Measurements from ENCODE around the gene CREB5. TPM values are rescaled to one million over a fixed set of nuclear protein-coding genes. Genes with fewer than 3 reads are reported as not detected.

Gene CREB5
- total and polyA plus RNA-seq, 2 of the 8 experiments (the other 6 are each of a cell fraction or from before 2014, with no cell fraction given), result 2.4 to 2.7 TPM

GRCh38 chr7:28427236-28427635 is 14.9 kb downstream of the CREB5 start:
- Histone ChIP-seq H3K27ac (ENCODE audit: low read depth, low read length) (no peak overlapping the region), H3K4me2 (ENCODE audit: insufficient read depth in 1 of 2, low read depth in 2 of 2, low read length in 2 of 2) (no peak overlapping the region), H2BK120ac (replicated peaks; ENCODE audit: low read depth, low read length) (no peak overlapping the region), H3K36me3 (ENCODE audit: control insufficient read depth in 2 of 4, insufficient read depth in 4 of 4, low read length in 3 of 4) (no peaks in the 10 kb centered on the region), H2BK15ac (ENCODE audit: low read length) (no peak overlapping the region), H2BK20ac (ENCODE audit: low read length) (no peak overlapping the region), H3K9me3 (ENCODE audit: insufficient read depth in 2 of 2, low read depth in 1 of 2, low read length in 1 of 2) (no peaks in the 10 kb centered on the region), H3K9ac (replicated peaks in 1 of 4; ENCODE audit: extremely low read depth in 1 of 4, low read depth in 3 of 4, low read length in 3 of 4) (no peak overlapping the region), H4K20me1 (replicated peaks in 1 of 2; ENCODE audit: control insufficient read depth in 1 of 2, insufficient read depth in 2 of 2, low read length in 2 of 2) (no peaks in the 10 kb centered on the region), H3K79me2 (ENCODE audit: control insufficient read depth in 1 of 2, insufficient read depth in 2 of 2, low read length in 2 of 2) (no peaks in the 10 kb centered on the region), H2AFZ (ENCODE audit: low read length) (no peak overlapping the region), H4K91ac (replicated peaks; ENCODE audit: insufficient read length, low read length) (no peak overlapping the region), H3K56ac (replicated peaks; ENCODE audit: insufficient read length, low read depth, low read length) (no peak overlapping the region), H3K79me1 (ENCODE audit: low read depth, low read length) (no peaks in the 10 kb centered on the region), H2BK12ac (ENCODE audit: low read depth, low read length) (no peak overlapping the region), H2BK5ac (ENCODE audit: low read depth, low read length) (no peak overlapping the region), H3K14ac (ENCODE audit: insufficient read length) (no peak overlapping the region), H3K23me2 (ENCODE audit: low read depth, low read length) (no peaks in the 10 kb centered on the region), H3K18ac (ENCODE audit: extremely low read depth, low read length) (no peak overlapping the region), H3K4ac (replicated peaks; ENCODE audit: insufficient read length, low read depth, low read length) (no peak overlapping the region), H4K5ac (ENCODE audit: insufficient read length, low read depth, low read length) (no peak overlapping the region), H3K23ac (ENCODE audit: insufficient read length) (no peak overlapping the region), H3K4me1 (replicated peaks in 1 of 4; ENCODE audit: control insufficient read depth in 3 of 4, insufficient read depth in 4 of 4, low read length in 3 of 4) (peaks cover 0 to 7% (median 0%) of the 10 kb centered on the region in 4 experiments; a peak in 2 of 7 replicates), H2AK5ac (ENCODE audit: low read depth, low read length) (no peak overlapping the region), H3K27me3 (replicated peaks in 1 of 4; ENCODE audit: control insufficient read depth in 3 of 4, extremely low read depth in 1 of 4, insufficient read depth in 3 of 4, low read length in 3 of 4) (no peaks in the 10 kb centered on the region; a peak in 1 of 7 replicates), H4K8ac (ENCODE audit: extremely low read depth, insufficient read depth, low read length) (no peak overlapping the region), H3K4me3 (ENCODE audit: extremely low read depth in 1 of 4, insufficient read depth in 2 of 4, low read depth in 3 of 4, low read length in 4 of 4) (no peak overlapping the region)
- POLR2A ChIA-PET (ENCODE audit: partially characterized antibody), result no interaction called here
- TF ChIP-seq HDAC2 (IDR thresholded peaks at IDR 0.05; ENCODE audit: borderline replicate concordance in 1 of 2, low read depth in 2 of 2, low read length in 2 of 2) (no peak), RXRA (IDR thresholded peaks at IDR 0.05; ENCODE audit: insufficient read depth, low read depth, low read length) (no peak), EP300 (IDR thresholded peaks at IDR 0.05; ENCODE audit: borderline replicate concordance in 1 of 2, low read depth in 2 of 2, low read length in 2 of 2) (no peak), JUND (IDR thresholded peaks at IDR 0.05; ENCODE audit: low read length) (no peak), SUZ12 (IDR thresholded peaks at IDR 0.05; ENCODE audit: low read length) (no peak), SRF (IDR thresholded peaks at IDR 0.05; ENCODE audit: low read depth, low read length) (no peak), POLR2AphosphoS5 (IDR thresholded peaks at IDR 0.05; ENCODE audit: low read depth, low read length) (no peak), POLR2A (IDR thresholded peaks at IDR 0.05; ENCODE audit: control extremely low read depth in 1 of 2, low read depth in 2 of 2, low read length in 2 of 2) (no peak)
- WGBS, 2 experiments (ENCODE audit: extremely low coverage in 1 of 2, insufficient coverage in 1 of 2, insufficient read length in 1 of 2, insufficient replicate concordance in 2 of 2, low coverage in 1 of 2, low lambda C conversion rate in 2 of 2, missing lambda C conversion rate in 1 of 2), result 92% methylated on average over 4 of the region's 4 CpGs; no CpG with 5 or more reads in 1 of the 2 experiments
- CTCF ChIA-PET (ENCODE audit: partially characterized antibody), result interaction anchor here (1.5 kb wide), 1 partner anchor 10 kb away, joined by 3 read pairs; no protein-coding TSS in a partner anchor
- FAIRE-seq (no peak), DNase-seq (ENCODE audit: low read depth in 1 of 2, low spot score in 2 of 2) (no peak)
